HS-5 (cell line): ENCODE results near the gene IRS2.

Experiments used
- DNase-seq: peaks from one replicate; pipeline ENCODE4 v3.0.0-alpha.2; 2012; ENCODE audit warnings: low read depth

IRS2 gene

GRCh38 chr13:109730812-109731335 lies 55.5 kb downstream of the IRS2 start:
- DNase-seq, result no peak

DNA sequence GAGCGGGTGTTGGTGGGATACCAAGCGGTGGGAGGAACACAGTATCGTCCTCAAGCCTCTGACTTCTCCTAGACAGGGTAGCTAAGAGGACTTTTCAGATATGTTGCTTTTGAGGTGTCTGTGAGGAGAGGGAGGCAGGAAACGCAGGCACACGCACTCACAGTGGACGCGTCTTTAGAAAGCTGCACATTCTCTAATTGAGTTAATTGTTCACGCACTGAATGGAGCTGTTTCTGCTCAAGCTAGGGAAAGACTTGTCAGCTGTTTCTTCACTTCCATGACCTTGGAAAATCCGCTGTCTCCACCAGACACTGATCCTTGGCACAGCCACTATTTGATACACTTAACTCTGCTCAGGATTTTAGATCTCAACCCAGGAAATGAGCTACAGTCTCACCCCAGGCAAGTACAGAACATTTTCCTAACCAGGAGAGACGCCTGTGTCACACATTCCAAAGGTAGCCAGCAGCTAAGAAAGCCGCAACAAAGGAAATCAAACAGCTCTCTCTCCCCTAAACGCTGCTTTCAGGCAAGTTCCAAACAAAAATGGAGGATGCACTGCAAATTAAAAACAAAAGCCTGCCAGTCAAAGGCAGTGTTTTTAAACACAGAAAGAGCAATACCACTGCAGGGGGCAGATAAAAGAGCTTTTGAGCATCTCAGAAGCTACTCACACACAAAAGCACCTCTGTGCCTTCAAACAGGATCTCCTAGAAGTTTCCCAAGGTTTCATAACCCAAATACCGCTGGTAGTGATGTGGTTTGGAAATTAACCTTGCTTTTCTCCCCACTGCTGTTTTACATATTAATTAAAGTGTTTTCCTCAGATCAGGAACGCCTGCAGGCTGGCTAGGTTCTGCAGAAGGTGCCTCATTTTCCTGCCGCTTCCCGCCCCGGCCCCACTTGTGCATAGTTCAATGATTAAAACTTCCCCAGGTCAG lies 57.3 kb downstream of the IRS2 start:
- DNase-seq, result no peak

- DNase-seq, result no peak
These were observed 58.3 kb downstream of the IRS2 start for GRCh38 chr13:109728061-109728460.

- no peak for DNase-seq
These were observed 59.1 kb downstream of the IRS2 start for GRCh38 chr13:109727251-109727650.

DNA sequence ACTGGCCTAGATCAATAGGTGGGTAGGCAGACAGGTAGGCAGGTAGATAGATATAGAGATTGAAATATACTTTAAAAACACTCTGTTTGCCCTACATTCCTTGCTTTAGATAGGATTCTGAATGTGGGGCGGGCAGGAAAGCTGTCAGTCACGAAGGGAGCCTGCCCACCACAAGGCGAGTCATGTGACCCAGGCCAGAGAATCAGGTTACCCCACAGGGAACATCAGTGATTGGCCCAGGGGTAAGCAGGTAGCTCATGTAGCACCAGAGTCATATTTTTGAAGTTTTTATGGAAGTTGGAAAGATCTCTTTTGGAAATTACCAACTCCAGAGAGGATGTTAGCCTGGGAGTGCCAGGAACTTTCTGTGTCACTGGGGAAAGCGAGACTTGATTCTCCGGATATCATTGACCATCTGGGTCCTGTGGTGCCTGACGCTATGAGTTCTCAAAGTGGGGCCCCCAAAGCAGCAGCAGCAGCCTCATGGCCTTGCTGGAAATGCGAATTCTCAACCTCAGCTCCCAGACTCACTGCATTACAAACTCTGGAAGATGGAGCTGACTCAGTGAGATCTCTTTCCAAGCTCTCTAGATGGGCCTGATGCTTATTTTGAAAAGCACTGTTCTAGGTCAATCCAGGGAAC lies 60.3 kb downstream of the IRS2 start:
- DNase-seq, result no peak

- no peak for DNase-seq
These were observed 61.1 kb downstream of the IRS2 start for GRCh38 chr13:109725297-109725696.

- DNase-seq, result no peak
These were observed 61.8 kb downstream of the IRS2 start for GRCh38 chr13:109724603-109725002.

- no peak for DNase-seq
These were observed 63.3 kb downstream of the IRS2 start for GRCh38 chr13:109723046-109723445.

GRCh38 chr13:109722068-109722467 lies 64.3 kb downstream of the IRS2 start:
- DNase-seq, result no peak

DNA sequence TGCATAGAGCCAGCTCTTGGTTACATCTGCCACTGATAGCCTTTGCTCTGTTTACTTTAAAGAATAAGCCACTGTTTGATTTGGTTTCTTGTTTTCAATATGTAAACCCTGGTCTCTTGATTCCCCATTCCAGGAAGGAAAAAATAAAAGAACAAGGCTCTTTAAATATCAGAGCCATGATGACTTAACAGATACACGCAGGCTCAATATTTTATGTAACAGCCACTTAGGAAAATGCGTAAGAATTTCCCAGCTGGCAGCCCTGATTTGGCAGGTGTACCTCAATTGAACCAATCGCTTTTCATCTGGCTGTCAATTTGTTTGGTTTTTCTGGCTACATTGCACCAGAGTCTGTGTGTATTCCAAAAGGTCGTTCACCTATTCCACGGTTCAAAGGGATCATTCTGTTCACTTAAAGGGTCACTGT lies 65.6 kb downstream of the IRS2 start:
- no peak for DNase-seq

DNA sequence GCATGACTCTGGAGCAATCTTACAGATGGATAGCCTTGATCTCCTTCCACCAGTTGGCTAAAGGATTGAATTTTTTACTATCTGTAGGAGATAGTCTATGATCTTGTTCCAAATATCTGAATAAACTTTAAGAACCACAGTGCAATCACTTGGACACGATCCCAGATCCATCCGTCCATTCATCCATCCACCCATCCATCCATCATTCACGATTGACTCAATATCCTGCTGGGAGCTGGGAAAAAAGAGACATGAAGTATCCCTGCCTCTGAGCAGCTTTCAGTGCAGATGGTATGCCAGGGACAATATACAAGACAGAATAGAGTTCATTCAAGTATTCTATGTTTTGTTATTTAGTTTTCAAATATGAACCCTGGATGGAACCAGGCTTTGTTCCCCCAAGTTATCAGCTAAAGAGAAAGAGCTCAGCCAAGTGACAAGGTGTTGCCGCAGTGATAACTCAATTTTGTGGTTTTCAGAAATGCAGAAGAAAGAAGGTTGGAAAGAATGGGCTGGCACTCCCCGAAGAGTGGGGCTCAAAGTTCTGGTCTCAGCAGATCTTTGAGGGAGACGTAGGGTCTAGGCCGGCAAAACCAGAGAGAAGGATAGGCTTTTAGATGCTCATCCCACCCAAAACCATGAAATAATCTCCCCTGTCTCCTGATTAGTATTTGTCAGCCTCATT lies 66.3 kb downstream of the IRS2 start:
- no peak for DNase-seq

DNA sequence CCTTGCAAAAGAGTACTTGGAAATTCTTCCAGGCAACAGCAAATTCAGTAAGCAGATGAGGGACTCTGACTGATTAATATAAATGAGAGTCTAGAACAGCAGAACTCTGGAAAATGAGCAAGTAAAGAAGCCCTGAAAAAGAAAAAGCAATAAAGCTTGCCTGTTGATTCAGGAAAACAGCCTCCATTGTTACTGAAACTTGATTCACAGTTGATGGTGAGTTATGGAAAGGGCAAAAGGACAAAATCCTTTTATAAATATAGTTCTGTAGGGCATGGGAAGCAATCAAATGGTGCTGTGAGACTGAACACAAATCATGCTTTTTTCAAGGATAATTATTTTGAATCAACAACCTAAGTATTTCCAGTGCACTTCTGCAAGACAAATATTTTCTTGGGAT lies 67.7 kb downstream of the IRS2 start:
- no peak for DNase-seq

DNA sequence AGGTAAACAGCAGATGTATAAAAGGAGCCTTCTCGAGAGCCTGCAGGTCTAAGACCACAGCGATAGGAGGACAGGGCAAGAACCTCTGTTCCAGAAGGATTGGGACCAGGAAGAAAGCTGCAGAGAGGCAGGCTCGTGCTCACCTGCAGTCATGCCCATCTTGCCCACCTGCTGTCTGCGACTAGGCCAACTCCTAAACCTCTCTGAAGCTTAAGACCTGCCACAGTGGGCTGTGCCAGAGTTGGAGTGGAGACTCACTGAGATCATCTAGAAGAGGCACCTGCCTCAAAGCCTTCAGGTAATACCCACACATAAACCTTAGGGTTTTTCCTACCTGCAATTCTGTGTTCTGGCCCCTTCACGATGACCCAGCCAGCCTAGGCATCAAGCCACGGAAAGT lies 68.7 kb downstream of the IRS2 start:
- DNase-seq, result no peak

DNA sequence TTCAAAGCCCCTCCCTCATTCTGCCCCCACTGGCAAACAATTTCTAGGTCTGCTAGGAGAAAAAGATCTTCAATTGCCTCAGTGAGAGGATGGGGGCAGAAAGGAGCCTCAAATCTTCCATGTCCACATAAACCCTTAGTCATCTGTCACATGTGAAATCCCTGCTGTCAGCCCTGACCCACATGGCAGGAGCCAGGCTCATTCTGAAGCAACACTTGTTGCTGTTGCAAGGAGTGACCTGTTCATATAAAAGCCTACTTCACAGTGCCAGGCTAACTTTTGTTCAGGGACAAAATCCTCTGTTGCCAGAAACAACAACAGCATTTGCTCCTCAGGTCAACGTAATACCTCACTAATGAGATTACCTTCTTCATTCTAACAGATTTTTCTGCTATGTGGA lies 70.5 kb downstream of the IRS2 start:
- DNase-seq, result no peak

GRCh38 chr13:109713681-109714080 lies 72.7 kb downstream of the IRS2 start:
- no peak for DNase-seq

- no peak for DNase-seq
These were observed 74.2 kb downstream of the IRS2 start for GRCh38 chr13:109712124-109712722.

DNA sequence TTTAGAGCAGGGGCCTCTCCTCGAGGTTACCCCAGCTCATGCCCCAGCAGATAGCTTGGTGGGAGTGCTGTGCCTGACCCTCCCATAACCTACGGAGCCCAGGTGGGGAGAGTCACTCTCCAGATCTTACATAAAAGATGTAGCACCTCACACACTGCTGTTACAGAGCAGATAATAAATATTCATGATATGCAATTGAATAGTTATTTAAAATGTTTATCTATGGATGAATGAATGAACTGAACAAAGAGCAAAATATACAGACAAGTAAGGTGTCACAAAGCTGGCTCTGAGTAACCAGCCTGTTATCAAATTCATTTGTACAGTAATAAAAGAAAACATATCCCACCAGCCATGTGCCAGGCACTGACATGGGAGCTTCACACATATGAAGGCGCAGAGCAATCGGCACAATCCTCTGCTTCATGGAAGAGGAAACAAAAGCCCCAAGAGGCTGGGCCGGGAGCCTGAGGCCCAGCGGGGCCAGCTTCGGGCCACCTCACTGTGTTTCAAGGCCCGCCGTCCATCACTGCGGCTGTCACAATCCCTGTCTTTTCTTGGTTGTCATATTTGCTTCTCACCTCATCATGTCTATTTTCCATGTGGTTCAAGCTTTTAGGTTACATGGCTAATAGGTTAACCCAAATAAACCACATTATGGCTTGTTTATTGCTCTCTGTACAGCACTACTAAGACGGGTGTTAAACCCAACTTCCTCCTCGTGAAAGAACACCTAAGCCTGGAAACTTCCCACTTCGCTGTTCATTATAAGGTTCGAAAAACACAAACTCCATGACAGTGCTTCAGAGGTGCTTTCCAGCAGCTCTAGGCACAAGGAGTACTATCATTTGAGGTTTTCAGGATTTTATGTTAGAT lies 78.4 kb downstream of the IRS2 start:
- DNase-seq, result no peak

DNA sequence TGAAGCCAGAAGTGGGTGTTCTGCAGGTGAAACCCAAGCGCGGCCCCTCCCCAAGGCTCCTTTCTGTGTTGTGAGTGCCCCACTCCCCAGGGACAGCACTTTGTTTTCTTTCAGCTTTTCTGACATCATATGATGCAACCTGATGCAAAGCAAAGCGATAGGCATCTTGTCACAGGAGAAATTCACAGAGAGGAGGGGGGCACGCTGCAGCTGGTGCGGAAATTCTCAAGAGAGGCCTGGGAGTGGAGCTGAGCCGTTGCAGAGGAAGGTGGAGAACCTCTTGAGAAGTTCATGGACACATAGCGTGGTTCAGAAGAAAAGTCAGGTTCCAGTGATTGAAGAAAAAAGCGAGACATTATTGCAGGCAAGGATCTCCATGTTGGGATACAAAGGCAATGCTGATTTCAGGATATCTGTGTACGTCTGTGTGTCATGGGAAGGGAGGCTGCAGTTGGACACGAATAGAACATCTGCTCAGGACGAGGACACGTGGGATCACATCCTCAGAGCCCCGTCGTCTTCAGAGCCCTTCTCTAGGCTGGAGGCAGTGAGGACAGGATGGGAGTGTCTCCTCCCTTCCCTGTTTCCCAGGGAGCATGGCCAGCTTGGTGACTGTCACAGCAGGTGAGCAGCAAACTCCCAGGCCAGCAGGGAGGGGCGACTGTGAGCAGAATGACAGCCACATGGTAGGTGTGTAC lies 79.2 kb downstream of the IRS2 start:
- DNase-seq, result no peak

DNA sequence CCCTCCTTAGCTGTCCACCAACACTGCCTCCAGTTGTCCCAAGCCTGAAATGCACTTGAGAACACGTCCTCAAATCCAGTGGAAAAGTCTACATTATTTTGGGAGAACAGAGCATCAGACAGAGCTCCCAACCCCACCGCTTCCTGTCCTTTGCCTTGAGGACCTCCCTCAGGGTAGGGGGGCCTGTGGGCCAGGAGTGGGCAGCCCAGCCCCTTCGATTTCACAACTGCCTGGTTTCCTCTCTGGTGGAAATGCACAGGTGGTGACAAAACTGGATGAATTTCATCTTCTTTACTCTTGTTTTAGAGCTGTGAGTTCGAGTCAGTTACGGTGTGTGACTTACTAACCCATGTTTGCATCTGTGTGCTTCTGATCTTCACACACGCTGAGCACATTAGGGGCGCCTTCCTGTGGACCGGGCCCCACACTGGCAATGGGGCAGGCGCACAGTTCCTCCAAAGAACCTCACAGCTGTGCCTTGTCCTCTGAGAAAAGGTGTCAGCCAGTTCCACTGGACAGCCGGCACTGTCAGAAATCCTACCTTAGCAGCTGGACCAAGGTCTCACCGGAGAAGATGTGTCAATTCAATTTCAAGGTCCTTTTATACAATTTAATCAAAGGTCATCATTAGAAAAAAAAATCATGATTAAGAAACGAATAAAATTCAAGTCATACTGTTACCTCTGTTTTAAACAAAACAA lies 80.2 kb downstream of the IRS2 start:
- no peak for DNase-seq
